Measurements from ENCODE around the gene DDX3X. TPM values are rescaled to one million over a fixed set of nuclear protein-coding genes. Genes with fewer than 3 reads are reported as not detected.

DDX3X gene
- total and polyA plus RNA-seq, 2 donors (not counting 1 experiment from before 2014, with no cell fraction given) = 130 to 289 TPM

DNA sequence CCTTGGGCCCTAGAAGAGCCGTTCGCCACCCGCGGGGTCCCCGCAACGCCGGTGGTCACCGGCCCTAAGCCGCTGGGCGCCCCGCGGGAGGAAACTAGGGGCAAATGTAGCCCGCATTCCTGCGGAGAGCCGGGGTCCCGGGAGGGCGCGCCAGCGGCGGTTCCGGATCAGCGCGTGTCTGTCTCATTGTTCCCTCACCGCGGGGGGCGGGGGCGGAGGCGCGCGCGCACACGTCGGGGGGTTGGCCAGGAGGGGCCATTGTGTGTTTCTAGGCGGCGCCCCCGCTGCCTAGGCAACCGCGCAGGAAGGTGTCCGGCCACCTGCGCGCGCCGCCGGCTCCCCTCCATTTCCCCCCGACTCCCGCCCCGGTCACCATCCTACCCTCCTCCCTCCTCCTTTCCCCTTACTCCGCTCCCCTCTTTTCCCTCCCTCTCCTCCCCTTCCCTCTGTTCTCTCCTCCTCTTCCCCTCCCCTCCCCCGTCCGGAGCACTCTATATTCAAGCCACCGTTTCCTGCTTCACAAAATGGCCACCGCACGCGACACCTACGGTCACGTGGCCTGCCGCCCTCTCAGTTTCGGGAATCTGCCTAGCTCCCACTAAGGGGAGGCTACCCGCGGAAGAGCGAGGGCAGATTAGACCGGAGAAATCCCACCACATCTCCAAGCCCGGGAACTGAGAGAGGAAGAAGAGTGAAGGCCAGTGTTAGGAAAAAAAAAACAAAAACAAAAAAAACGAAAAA is 789 bp upstream of the DDX3X start:
- Mint-ChIP-seq H3K4me1 (peaks cover 29% of the 10 kb centered on the region), H3K27me3 (no peaks in the 10 kb centered on the region), H3K9me3 (ENCODE audit: insufficient read depth) (no peaks in the 10 kb centered on the region), H3K4me3 (peak overlapping the region; percentile 96), H3K27ac (peak overlapping the region; percentile 99)
- Histone ChIP-seq H3K4me3 (ENCODE audit: control extremely low read depth in 1 of 5, extremely low read depth in 1 of 5, insufficient read depth in 1 of 5, low read depth in 2 of 5, low read length in 4 of 5) (peak overlapping the region; percentile 72 to 100 (median 100)), H3K36me3 (replicated peaks in 1 of 2; ENCODE audit: control extremely low read depth in 1 of 2, control insufficient read depth in 1 of 2, extremely low read depth in 1 of 2, insufficient read depth in 2 of 2, low read length in 1 of 2) (peaks cover 0 to 2% of the 10 kb centered on the region in 2 experiments), H2AFZ (ENCODE audit: insufficient read depth, low read depth, low read length, poor library complexity, severe bottlenecking) (peak overlapping the region; percentile 98), H3K9ac (ENCODE audit: low read length) (peak overlapping the region; percentile 100), H3K79me2 (ENCODE audit: control insufficient read depth, insufficient read depth, low read length) (peaks cover 49% of the 10 kb centered on the region), H3K9me3 (ENCODE audit: control extremely low read depth in 1 of 3, control insufficient read depth in 2 of 3, insufficient read depth in 1 of 3, low read length in 2 of 3) (no peaks in the 10 kb centered on the region), H3K4me1 (ENCODE audit: control insufficient read depth in 2 of 2, insufficient read depth in 2 of 2, low read length in 2 of 2) (peaks cover 27 to 42% of the 10 kb centered on the region in 2 donors), H3K27me3 (replicated peaks in 1 of 4; ENCODE audit: control extremely low read depth in 1 of 4, control insufficient read depth in 3 of 4, insufficient read depth in 4 of 4, low read length in 3 of 4) (no peaks in the 10 kb centered on the region), H4K20me1 (ENCODE audit: control insufficient read depth, insufficient read depth, low read length, poor library complexity, severe bottlenecking) (peaks cover 33% of the 10 kb centered on the region), H3K27ac (ENCODE audit: low read length in 2 of 2) (peak overlapping the region; percentile 99 to 100), H3K4me2 (replicated peaks; ENCODE audit: low read depth, low read length, poor library complexity, severe bottlenecking) (peak overlapping the region; percentile 85)
- DNase-seq (peak; percentile 91), ATAC-seq (ENCODE audit: low read depth) (peak; percentile 56)
- intact Hi-C loops (cut with micrococcal nuclease) = loop anchor here (5.0 to 10.0 kb wide), 3 partner anchors 151 to 688 kb away; partner anchors contain the start of gene CXorf38
- TF ChIP-seq, protein P1, sequence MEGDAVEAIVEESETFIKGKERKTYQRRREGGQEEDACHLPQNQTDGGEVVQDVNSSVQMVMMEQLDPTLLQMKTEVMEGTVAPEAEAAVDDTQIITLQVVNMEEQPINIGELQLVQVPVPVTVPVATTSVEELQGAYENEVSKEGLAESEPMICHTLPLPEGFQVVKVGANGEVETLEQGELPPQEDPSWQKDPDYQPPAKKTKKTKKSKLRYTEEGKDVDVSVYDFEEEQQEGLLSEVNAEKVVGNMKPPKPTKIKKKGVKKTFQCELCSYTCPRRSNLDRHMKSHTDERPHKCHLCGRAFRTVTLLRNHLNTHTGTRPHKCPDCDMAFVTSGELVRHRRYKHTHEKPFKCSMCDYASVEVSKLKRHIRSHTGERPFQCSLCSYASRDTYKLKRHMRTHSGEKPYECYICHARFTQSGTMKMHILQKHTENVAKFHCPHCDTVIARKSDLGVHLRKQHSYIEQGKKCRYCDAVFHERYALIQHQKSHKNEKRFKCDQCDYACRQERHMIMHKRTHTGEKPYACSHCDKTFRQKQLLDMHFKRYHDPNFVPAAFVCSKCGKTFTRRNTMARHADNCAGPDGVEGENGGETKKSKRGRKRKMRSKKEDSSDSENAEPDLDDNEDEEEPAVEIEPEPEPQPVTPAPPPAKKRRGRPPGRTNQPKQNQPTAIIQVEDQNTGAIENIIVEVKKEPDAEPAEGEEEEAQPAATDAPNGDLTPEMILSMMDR (IDR thresholded peaks at IDR 0.05) = no peak
- no peak for TF ChIP-seq EZH2 (IDR thresholded peaks at IDR 0.05; ENCODE audit: borderline replicate concordance, insufficient read depth, low read depth, low read length, poor library complexity, severe bottlenecking)
- ChIA-PET POLR2A (interaction anchor here (0.6 to 1.3 kb wide), 9 partner anchors 58 to 1661 kb away, joined by 3 to 11 read pairs (median 5); partner anchors contain the start of gene USP9X), CTCF (interaction anchor here (0.9 kb wide), 1 partner anchor 74 kb away, joined by 3 read pairs; no protein-coding TSS in a partner anchor)
- under 1% methylated on average over 29 of the region's 64 CpGs for WGBS (ENCODE audit: insufficient coverage)
